HUES48 (cell line): ENCODE results near the gene FGF5.

Experiments
- H3K27ac ChIP-seq: one replicate; pipeline ENCODE4 v1.7.0; 2013; ENCODE audit warnings: low read depth, low read length, inconsistent platforms
- H3K27me3 ChIP-seq: 2 replicates; pipeline ENCODE4 v1.6.1; 2013; ENCODE audit warnings: mild to moderate bottlenecking, low read length; ENCODE audit not compliant: control insufficient read depth, insufficient read depth
- H3K36me3 ChIP-seq: 2 replicates; pipeline ENCODE4 v1.6.1; 2013; ENCODE audit warnings: low read length; ENCODE audit not compliant: control insufficient read depth, insufficient read depth
- H3K4me1 ChIP-seq: 2 replicates; pipeline ENCODE4 v1.6.1; 2013; ENCODE audit warnings: mild to moderate bottlenecking, low read length; ENCODE audit not compliant: control insufficient read depth, insufficient read depth
- H3K4me3 ChIP-seq: 2 replicates; pipeline ENCODE4 v1.5.1; 2013; ENCODE audit warnings: mild to moderate bottlenecking, low read depth, low read length
- H3K9ac ChIP-seq: 2 replicates; pipeline ENCODE4 v1.6.1; 2013; ENCODE audit warnings: mild to moderate bottlenecking, low read depth, low read length, moderate library complexity
- H3K9me3 ChIP-seq: 2 replicates; pipeline ENCODE4 v1.6.1; 2013; ENCODE audit warnings: low read length; ENCODE audit not compliant: control insufficient read depth, insufficient read depth

FGF5 gene

GRCh38 chr4:80335554-80336358, 69.3 kb downstream of the FGF5 start, which contains the start of gene CFAP299:
TSS of gene CFAP299 (plus strand) at chr4:80335730.
- Histone ChIP-seq H3K4me1 (no peaks in the 10 kb centered on the region), H3K9ac (no peak within 1 kb of the TSS), H3K27me3 (peaks cover 12% of the 10 kb centered on the region), H3K9me3 (no peaks in the 10 kb centered on the region), H3K36me3 (no peaks in the 10 kb centered on the region), H3K4me3 (peak within 1 kb of the TSS; percentile 68), H3K27ac (no peak within 1 kb of the TSS)

- H3K27me3 ChIP-seq: peaks cover 12% of the 10 kb centered on the region
- H3K4me3 ChIP-seq: peak overlapping the region; percentile 68
- H3K9ac ChIP-seq: no peak overlapping the region
Measured at GRCh38 chr4:80336582-80336981, 70.1 kb downstream of the FGF5 start.

GRCh38 chr4:80340036-80340435, 73.6 kb downstream of the FGF5 start:
- Histone ChIP-seq H3K27me3 (peaks cover 12% of the 10 kb centered on the region), H3K9ac (no peak overlapping the region), H3K4me1 (no peaks in the 10 kb centered on the region), H3K4me3 (no peak overlapping the region), H3K36me3 (no peaks in the 10 kb centered on the region), H3K9me3 (no peaks in the 10 kb centered on the region), H3K27ac (no peak overlapping the region)

More at GRCh38 chr4:80336582-80336981, 70.1 kb downstream of the FGF5 start:
- H3K27ac ChIP-seq: no peak overlapping the region
- no peaks in the 10 kb centered on the region for H3K9me3 ChIP-seq
- H3K36me3 ChIP-seq: no peaks in the 10 kb centered on the region
- H3K4me1 ChIP-seq: no peaks in the 10 kb centered on the region
